HG02763 (cell line): ENCODE results near the gene COMP.

ENCODE experiments used
- ATAC-seq: cut with Tn5 transposase; IDR thresholded peaks from one replicate; pipeline ENCODE4 v1.9.1; 2021; ENCODE audit warnings: mild to moderate bottlenecking, moderate library complexity; ENCODE audit not compliant: unreplicated experiment

Gene COMP

GRCh38 chr19:18804139-18804601, 13.1 kb upstream of the COMP start:
- no peak for ATAC-seq

DNA sequence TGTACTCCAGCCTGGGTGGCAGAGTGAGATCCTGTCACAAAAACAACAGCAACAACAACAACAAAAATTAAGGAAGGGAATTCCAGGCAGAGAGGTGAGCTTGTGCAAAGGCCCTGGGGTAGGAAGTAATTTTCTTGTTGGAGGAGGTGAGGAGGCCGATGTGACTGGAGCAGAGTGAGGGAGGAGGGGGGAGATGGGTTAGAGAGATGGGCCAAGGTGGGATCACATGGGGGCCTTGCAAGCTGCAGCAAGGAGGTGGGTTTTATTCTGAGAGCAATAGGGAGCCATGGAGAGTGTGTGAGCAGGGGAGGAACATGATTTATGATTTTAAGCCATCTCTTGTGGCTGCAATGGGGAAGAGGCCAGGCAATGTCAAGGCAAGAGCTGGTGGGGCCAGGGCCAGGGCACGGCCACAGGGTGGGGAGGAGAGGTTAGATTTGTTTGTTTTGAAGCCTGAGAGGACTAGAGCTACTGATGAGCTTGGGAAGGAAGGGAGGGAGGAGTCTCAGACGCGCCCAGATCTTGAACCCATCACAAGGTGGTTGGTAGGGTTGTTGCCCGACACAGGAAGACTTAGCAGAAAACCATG, 12.5 kb upstream of the COMP start:
- no peak for ATAC-seq

DNA sequence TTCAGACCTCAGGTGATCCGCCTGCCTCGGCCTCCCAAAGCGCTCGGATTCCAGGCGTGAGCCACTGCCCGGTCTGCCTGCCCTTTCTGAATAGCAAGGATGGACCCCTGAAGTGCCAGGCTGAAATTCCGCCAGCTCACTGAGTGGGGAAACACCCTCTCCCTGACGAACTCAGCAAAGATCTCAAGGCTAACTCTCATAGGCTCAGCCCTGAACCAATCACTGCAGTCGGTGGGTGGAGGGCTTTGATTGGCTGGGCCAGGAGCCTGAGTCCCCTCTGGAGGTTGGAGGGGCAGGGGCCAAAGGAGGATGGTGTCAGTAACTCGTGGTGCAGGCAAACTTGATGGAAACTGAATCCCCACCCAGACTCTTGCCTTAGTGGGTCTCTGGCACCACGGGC, 11.2 kb upstream of the COMP start:
- ATAC-seq: no peak

DNA sequence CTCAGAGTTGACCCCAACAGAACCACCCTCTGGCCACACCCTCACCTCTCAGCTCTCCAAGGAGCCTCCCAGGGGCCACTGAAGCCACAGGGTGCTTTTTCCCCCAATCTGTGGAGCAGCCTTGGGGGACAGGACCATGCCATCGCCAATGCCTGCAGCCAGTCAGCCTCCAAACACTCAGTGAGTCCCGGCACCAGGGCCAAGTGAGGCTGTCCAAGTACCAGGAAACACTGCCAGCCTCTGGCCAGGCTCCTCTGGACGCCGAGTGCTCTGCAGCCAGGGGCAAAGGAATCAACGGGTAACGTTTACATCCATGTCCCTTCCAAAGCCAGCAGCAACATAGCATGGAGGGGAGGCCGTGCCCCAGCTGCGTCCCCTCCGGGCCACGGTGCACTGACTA, 9.5 kb upstream of the COMP start:
- ATAC-seq: no peak

- no peak for ATAC-seq
These were observed 9.0 kb upstream of the COMP start for GRCh38 chr19:18800079-18800478.

DNA sequence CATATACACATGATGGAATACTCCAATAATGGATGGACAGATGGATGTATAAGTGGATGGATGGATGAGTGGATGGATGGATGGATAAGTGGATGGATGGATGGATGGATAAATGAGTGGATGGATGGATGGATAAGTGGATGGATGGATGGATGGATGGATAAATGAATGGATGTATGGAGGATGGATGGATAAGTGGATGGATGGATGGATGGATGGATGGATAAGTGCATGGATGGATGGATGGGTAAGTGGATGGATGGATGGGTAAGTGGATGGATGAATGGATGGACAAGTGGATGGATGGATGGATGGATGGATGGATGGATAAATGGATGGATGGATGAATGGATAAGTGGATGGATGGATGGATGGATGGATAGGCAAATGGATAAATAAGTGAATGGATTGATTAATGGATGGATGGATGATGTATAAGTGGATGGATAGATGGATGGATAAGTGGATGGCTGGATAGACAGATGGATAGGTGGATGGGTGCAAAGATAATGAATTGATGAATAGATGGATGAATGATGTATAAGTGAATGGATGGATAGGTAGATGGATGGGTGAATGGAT, 8.4 kb upstream of the COMP start:
- ATAC-seq: no peak

DNA sequence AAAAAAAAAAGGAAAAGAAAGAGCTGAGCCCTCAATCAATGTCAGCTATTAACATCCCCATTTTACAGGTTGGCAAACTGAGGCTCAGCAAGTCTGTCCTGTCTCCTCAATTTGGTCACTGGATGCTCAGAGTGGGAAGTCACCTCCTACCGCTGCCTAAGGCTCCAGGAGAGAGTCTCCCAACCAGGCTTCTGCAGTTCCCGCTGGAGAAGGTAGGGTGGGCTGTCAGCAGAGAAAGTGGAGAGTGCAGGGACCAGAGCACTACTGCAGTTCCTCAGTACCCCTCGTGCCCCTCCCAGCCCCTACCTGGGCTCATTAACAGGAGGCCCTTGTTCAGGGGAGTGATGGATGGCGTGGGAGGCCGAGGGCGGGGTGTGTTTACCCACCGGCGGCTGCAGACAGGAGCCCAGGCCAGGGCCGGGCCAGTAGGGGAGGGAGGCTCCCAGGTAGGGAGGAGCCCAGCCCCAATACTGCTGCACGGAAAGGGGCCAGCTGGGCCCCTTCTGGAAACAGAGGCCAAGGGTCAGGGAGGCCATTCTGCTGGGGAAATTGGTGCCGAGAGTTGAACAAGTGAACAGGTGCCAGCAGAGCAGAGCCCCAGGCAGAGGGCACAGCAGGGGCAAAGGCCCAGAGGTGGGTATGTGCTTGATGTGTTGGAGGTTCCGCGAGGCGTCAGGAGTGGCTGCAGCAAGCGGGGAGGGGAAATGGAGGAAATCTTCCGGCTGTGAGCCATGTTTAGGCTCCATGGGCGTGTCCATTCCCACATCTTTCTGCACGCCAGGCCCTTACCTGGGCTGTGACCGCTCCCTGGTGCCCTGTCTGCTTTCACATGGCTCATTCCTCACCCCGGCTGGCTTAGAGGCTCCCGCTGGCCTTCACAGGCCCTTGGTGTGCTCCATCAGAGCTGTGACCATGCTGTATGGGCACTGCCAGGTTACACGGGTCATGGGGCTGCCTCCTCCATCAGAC, 7.6 kb upstream of the COMP start:
- no peak for ATAC-seq

DNA sequence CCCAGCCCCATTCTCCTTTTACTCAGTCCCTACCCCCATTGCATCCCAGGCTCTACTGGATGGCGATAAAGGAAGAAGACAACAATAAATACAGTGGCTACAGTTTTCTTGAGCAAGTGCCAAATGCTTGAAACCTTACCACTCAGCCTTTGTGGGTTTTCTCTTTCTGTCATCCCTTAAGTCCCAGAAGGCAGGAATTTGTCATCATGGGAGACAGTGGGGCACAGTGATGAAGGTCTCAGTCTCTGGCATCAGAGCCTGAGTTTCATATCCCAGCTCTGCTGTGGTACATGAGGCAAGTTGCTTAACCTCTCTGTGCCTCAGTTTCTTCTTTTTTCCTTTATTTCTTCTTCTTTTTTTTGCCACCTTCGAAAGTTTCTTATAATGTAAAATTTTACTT, 5.1 kb upstream of the COMP start:
- ATAC-seq: no peak

GRCh38 chr19:18795540-18795939, 4.4 kb upstream of the COMP start:
- ATAC-seq: no peak

DNA sequence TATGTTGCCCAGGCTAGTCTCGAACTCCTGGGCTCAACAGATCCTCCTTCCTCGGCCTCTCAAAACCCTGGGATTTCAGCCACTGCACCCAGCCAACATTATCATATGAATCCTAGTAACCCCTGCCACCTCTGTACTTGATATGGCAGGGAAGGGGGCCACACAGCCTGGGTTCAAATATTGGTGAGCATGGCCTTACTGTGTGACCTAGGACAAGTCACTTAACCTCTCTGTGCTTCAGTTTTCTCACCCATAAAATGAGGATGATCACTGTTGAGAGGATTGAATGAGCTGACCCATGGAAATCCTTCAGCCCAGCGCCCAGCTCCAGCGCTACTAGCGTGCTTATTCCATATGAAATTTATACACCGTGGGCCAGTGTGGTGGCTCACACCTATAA, 3.6 kb upstream of the COMP start:
- ATAC-seq: no peak

GRCh38 chr19:18794029-18794313, 2.9 kb upstream of the COMP start:
- ATAC-seq: no peak

DNA sequence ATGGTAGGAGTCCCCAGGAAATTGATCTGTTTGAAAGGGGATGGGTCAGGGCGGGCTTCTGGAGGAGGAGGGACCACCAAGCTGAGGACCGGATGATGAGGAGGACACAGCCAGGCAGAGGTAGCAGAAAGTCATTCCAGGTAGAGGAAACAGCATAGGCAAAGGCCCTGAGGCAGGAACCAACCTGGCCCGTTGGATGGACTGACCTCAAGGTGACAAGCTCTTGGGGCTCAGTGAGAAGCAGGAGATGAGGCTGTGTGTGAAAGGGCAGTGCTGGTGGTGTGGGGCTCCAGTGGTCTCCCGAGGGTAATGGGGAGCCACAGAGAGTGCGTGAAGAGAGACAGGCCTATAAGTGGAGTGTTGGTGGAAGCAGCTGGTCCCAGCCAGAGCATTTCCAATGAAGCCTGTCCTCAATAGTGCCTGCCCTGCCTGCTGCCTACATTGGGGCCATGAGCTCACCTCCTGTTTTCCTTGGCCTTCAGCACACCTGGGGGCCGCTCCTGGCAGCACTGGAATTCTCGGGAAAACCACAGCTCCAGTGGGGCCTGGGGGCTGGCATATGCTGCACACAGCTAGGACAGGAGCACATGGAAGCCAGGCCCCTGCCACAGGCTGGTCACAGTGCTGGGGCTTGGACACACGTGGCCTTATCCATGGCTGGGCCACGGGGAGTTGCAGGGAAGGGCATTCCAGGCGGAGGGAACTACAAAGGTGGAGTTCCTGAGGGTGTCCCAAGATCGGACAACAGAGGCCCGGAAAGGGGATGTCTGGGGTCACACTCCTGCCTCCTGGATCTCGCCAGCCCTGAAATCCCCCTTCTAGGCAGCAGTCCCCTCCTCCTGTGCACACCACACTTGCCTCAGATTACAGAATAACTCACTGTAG, 2.3 kb upstream of the COMP start:
- no peak for ATAC-seq

DNA sequence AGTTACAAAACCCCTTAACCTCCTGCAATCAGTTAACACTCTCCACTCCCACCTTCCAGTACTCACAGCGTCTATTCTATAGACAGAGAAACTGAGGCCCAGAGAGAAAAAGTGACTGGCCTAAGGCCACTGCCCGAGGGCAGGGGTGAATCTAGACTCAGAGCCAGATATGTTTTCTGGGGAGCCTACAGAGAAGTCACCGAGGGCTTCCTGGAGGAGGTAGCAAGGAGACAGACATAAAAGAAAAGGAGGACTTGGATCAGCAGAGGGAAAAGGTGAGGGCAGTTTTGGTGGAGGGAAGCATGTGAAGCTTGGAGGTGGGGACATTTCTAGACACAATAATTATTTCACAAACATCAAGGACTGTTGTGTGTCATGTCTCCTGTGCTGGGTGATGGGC, 1.6 kb upstream of the COMP start:
- ATAC-seq: no peak

DNA sequence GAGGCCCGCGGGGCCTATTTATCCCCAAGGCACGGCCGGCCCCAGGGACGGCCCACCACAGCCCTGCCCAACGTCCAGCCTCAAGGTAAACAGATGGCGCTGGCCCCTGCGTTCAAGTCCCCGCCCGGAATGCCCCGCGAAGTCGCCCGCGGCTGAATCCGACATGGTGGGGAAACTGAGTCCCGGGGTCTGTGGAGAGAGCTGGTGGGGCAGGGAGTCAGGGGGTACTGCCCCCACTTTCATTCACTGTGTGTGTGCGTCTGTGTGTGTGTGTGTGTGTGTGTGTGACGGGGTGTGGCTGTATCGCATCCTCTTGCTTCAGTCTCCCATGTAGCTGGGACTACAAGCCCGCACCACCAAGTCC, 192 bp upstream of the COMP start:
- ATAC-seq: no peak

GRCh38 chr19:18789883-18790565, 1.1 kb downstream of the COMP start:
- ATAC-seq: no peak

DNA sequence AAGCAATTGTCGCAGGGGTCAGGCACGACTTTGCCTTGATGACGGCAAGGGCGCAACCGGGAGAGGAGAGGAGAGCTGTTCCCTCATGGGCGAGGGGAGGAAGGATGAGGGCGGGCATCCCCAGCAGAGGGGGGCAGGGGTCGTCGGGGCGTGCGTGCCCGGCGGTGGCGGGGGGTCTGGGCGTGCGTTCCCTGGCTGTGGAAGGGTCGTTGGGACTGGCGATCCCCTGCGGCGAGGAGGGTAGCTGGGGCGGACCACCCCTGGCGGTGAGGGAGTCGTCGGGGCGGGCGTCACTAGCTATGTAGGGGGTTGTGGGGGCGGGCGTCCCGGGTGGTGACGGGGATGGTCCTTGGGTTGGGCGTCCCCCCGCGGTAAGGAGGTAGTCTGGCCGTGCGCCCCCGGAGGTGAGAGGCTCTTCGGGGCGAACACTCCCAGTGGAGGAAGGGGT, 1.7 kb downstream of the COMP start:
- no peak for ATAC-seq

GRCh38 chr19:18788529-18789421, 2.3 kb downstream of the COMP start:
- ATAC-seq: no peak

DNA sequence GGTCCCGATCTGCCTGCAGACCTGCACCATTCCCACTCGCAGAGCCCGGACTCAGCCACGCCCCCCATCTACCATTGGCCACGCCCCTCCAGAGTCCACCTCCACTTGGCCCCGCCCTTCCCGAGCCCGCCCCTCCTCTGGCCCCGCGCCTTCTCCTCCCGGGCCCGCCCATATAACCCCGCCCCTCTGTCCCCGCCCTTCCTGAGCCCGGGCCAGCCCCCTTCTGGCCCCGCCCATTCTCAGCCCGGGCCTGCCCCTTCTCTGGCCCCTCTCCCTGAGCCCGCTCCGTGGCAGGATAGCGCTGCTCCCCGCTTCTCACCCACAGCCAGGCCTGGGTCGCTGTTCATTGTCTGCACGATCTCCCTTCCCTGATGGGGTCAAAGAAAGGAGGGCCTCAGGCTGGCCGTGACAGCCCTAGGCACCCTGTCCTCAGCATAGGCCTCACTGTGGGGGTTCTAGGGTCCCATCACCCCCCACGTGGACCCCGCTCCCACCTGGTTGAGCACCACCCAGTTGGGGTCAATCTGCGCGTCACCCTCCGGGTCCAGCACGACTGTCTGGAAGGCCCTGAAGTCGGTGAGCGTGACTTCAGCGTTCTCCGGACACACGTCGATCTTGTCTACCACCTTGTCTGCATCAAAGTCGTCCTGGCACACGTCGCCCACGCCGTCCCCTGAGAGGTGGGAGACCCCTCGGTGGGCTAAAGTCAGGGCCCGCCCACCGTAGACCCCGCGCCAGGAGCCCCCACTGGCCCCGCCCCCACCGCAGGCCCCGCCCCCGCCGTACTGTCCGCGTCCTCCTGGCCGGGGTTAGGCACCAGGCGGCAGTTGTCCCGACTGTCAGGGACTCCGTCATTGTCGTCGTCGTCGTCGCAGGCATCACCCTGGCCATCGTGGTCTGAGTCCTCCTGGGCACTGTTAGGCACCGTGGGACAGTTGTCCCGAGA, 5.7 kb downstream of the COMP start:
- ATAC-seq: no peak

- ATAC-seq: no peak
These were observed 6.4 kb downstream of the COMP start for GRCh38 chr19:18784786-18785120.
